Tibial nerve (tissue), 4 donors: ENCODE data around the gene ANO10.

Source experiments
- CTCF ChIP-seq, 5 experiments: fragments of 200-600 bp in 3 of 5; fragments of 450-650 bp in 2 of 5; sonication (generic) in 3 of 5; IDR thresholded peaks; one replicate each; pipeline ENCODE4 v1.5.1; 2016 to 2019; ENCODE audit warnings: antibody characterized with exemption in 5 of 5, mild to moderate bottlenecking in 3 of 5, moderate library complexity in 2 of 5
- EP300 ChIP-seq, 2 donors: sonication (generic); formaldehyde crosslinking; IDR thresholded peaks; one replicate each; pipeline ENCODE4 v1.6.1; 2017; ENCODE audit warnings: antibody characterized with exemption in 2 of 2, mild to moderate bottlenecking in 1 of 2
- POLR2A ChIP-seq, 2 donors: fragments of 450-650 bp; IDR thresholded peaks; one replicate each; pipeline ENCODE4 v1.6.1; 2017; ENCODE audit warnings: antibody characterized with exemption in 2 of 2, mild to moderate bottlenecking in 2 of 2, moderate library complexity in 2 of 2

GRCh38 chr3:43327582-43327979 is 294.2 kb downstream of the ANO10 start:
- TF ChIP-seq CTCF (IDR thresholded peaks at IDR 0.05) (no peak), POLR2A (IDR thresholded peaks at IDR 0.05) (no peak), EP300 (IDR thresholded peaks at IDR 0.05) (no peak)
